Astrocyte (in vitro differentiated cells and primary cell): ENCODE results near the gene FITM2. TPM values are rescaled to one million over a fixed set of nuclear protein-coding genes. Genes with fewer than 3 reads are reported as not detected.

Experiments used
- DNase-seq: peaks from one replicate; pipeline ENCODE4 v3.0.0-alpha.2; 2010; ENCODE audit warnings: low read depth
- FAIRE-seq: peaks from 2 replicates; lab custom pipeline; 2011; peaks lifted over from hg19 to GRCh38; lab: Jason Lieb, UNC
- H2AFZ ChIP-seq: 2 replicates; pipeline ENCODE4 v1.6.0; 2012; ENCODE audit warnings: low read depth, low read length, inconsistent platforms
- H3K27ac ChIP-seq: 2 replicates; pipeline ENCODE4 v1.5.1; 2011; ENCODE audit warnings: low read depth, low read length, inconsistent platforms
- H3K27me3 ChIP-seq: 2 replicates; pipeline ENCODE4 v1.6.0; 2011; ENCODE audit warnings: low read length, inconsistent platforms; ENCODE audit not compliant: insufficient read depth
- H3K36me3 ChIP-seq: 2 replicates; pipeline ENCODE4 v1.5.1; 2011; ENCODE audit warnings: low read length, inconsistent platforms; ENCODE audit not compliant: insufficient read depth
- H3K4me1 ChIP-seq: 2 replicates; pipeline ENCODE4 v1.5.1; 2011; ENCODE audit warnings: low read length, inconsistent platforms; ENCODE audit not compliant: insufficient read depth
- H3K4me2 ChIP-seq: 2 replicates; pipeline ENCODE4 v1.6.0; 2012; ENCODE audit warnings: low read length, inconsistent platforms
- H3K4me3 ChIP-seq: 2 replicates; pipeline ENCODE4 v1.5.1; 2011; ENCODE audit warnings: low read depth, mild to moderate bottlenecking, low read length, inconsistent platforms; ENCODE audit not compliant: insufficient read depth
- H3K79me2 ChIP-seq: 2 replicates; pipeline ENCODE4 v1.6.0; 2012; ENCODE audit warnings: mild to moderate bottlenecking, low read length, inconsistent platforms; ENCODE audit not compliant: insufficient read depth
- H3K9ac ChIP-seq: 2 replicates; pipeline ENCODE4 v1.6.0; 2012; ENCODE audit warnings: mild to moderate bottlenecking, low read length, inconsistent platforms
- H3K9me3 ChIP-seq: 2 replicates; pipeline ENCODE4 v1.5.1; 2012; ENCODE audit warnings: low read depth, mild to moderate bottlenecking, low read length, inconsistent platforms; ENCODE audit not compliant: insufficient read depth
- H4K20me1 ChIP-seq: 2 replicates; pipeline ENCODE4 v1.6.0; 2012; ENCODE audit warnings: low read length, inconsistent platforms; ENCODE audit not compliant: insufficient read depth
- H3K27ac Mint-ChIP-seq: one replicate; pipeline ENCODE4 v1.8.0; 2021; ENCODE audit warnings: mild to moderate bottlenecking, mixed read lengths; ENCODE audit not compliant: unreplicated experiment
- H3K27me3 Mint-ChIP-seq: one replicate; pipeline ENCODE4 v1.8.0; 2021; ENCODE audit warnings: low read depth, mixed read lengths; ENCODE audit not compliant: unreplicated experiment
- H3K36me3 Mint-ChIP-seq: one replicate; pipeline ENCODE4 v1.8.0; 2021; ENCODE audit warnings: low read depth, mixed read lengths; ENCODE audit not compliant: unreplicated experiment
- H3K4me1 Mint-ChIP-seq: one replicate; pipeline ENCODE4 v1.8.0; 2021; ENCODE audit warnings: low read depth, mixed read lengths; ENCODE audit not compliant: unreplicated experiment
- H3K4me3 Mint-ChIP-seq: one replicate; pipeline ENCODE4 v1.8.0; 2021; ENCODE audit warnings: mild to moderate bottlenecking, moderate library complexity, mixed read lengths; ENCODE audit not compliant: unreplicated experiment
- H3K9me3 Mint-ChIP-seq: one replicate; pipeline ENCODE4 v1.8.0; 2021; ENCODE audit warnings: mild to moderate bottlenecking, mixed read lengths; ENCODE audit not compliant: unreplicated experiment
- CTCF ChIP-seq: IDR thresholded peaks from 2 replicates; pipeline ENCODE4 v1.5.1; 2011; ENCODE audit warnings: low read depth, mild to moderate bottlenecking, inconsistent platforms, low read length, moderate library complexity; ENCODE audit not compliant: insufficient read depth
- EZH2 ChIP-seq: IDR thresholded peaks from 2 replicates; pipeline ENCODE4 v1.6.1; 2012; ENCODE audit warnings: mild to moderate bottlenecking, low read length, inconsistent platforms; ENCODE audit not compliant: insufficient read depth
- total RNA-seq: library from RNA; stranded (reverse); gene quantifications from 2 replicates; pipeline ENCODE4 v1.2.1, GENCODE V29; 2021

Gene FITM2
- total RNA-seq, 1 donor from 2014 or later, result 6.3 TPM

DNA sequence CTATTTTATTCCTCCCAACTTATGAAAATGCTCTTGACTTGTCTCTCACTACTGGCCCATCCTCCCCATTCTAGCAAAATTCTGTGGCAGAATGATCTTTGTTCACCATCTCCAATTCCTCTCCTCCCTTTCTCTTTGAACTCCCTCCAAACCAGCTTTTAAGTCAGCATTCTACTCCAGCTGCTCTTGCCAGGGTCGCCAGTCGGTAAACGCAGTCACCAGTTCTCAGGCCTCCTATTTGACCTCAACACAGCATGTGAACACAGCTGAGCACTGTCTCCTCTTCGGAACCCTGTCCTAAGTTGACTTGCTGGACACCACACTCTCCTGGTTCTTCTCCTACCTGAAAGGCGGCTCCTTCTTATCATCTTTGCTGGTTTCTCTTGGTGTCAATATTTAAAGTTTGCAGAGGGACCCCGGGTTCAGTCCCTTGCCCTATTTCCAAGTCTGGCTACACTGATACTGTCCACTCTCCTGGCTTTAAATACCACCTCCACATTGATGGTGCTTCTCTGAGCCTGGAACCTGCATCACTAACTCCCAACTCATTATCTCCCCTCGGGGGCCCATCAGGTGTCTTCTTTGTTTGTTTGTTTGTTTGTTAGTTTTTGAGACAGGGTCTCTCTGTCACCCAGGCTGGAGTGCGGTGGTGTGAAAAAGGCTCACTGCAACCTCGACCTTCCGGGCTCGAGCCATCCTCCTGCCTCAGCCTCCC lies 36.5 kb downstream of the FITM2 start:
- H2AFZ ChIP-seq, result no peak overlapping the region
- H3K36me3 Mint-ChIP-seq, result peaks cover 1% of the 10 kb centered on the region
- no peaks in the 10 kb centered on the region for H3K36me3 ChIP-seq
- TF ChIP-seq EZH2 (no peak), CTCF (no peak)
- H3K4me1 ChIP-seq, result peaks cover 9% of the 10 kb centered on the region
- no peaks in the 10 kb centered on the region for H3K9me3 ChIP-seq
- no peak overlapping the region for H3K4me3 Mint-ChIP-seq
- H3K27ac Mint-ChIP-seq, result no peak overlapping the region
- H3K4me1 Mint-ChIP-seq, result no peaks in the 10 kb centered on the region
- H3K9me3 Mint-ChIP-seq, result peaks cover 5% of the 10 kb centered on the region
- DNase-seq (no peak), FAIRE-seq (no peak)
- H3K4me2 ChIP-seq, result no peak overlapping the region
- H3K27me3 ChIP-seq, result peaks cover 2% of the 10 kb centered on the region
- H3K27ac ChIP-seq, result no peak overlapping the region
- no peak overlapping the region for H3K9ac ChIP-seq
- H4K20me1 ChIP-seq, result no peaks in the 10 kb centered on the region
- no peaks in the 10 kb centered on the region for H3K79me2 ChIP-seq
- no peak overlapping the region for H3K4me3 ChIP-seq
- no peaks in the 10 kb centered on the region for H3K27me3 Mint-ChIP-seq

DNA sequence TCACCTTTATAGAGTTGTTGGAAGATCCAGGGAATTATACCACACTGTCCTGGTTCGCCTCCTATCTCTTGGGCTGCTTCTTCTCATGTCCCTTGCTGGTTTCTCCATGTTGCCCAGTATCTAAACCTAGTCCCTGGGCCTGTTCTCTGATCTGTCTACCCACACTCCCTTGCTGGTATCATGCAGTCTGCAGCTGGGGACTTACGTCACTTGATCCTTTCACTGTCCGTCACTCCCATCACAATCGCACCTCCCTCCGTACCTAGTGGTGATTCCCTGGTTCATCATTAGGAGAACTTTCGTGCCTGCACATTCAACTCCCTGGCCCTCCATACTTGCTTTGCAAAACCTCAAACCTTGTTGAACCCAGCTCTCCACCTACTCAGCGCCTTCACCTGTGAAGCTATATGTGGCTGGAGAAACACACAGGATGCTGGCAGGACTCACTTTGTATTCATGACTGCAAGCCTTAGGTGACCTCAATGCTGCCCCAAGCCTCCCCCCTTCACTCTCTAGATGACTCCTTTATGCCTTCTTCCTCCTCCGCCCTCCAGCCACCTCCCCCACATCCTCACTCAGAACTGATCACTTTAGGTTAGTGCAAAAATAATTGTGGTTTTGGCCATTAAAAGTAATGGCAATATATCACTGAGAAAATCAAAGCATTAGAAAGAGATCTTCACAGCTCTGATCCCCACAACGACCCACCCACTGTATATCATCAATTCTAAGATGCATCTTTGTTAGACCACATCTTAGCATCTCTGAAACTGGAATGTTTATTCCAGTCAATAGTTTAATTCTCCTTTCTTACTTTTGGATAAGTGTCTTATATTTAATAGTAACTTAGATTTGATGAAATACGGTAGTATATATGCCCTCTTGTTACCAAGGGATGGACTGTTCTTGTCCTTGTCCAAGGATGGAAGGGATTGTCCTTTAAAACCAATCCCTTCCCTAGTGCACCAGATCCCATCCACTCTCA lies 37.5 kb downstream of the FITM2 start:
- H3K27ac Mint-ChIP-seq, result no peak overlapping the region
- H3K36me3 Mint-ChIP-seq, result peaks cover 4% of the 10 kb centered on the region
- Histone ChIP-seq H3K9ac (no peak overlapping the region), H3K9me3 (no peaks in the 10 kb centered on the region), H3K4me1 (no peaks in the 10 kb centered on the region), H3K4me2 (no peak overlapping the region), H3K27ac (no peak overlapping the region), H3K4me3 (no peak overlapping the region), H3K79me2 (no peaks in the 10 kb centered on the region), H4K20me1 (no peaks in the 10 kb centered on the region), H2AFZ (no peak overlapping the region), H3K27me3 (peaks cover 2% of the 10 kb centered on the region), H3K36me3 (no peaks in the 10 kb centered on the region)
- H3K4me3 Mint-ChIP-seq, result no peak overlapping the region
- DNase-seq, result no peak
- peaks cover 3% of the 10 kb centered on the region for H3K27me3 Mint-ChIP-seq
- no peaks in the 10 kb centered on the region for H3K4me1 Mint-ChIP-seq
- no peak for FAIRE-seq
- H3K9me3 Mint-ChIP-seq, result peaks cover 5% of the 10 kb centered on the region
- TF ChIP-seq CTCF, result no peak
- TF ChIP-seq EZH2, result no peak
